H1 (cell line): ENCODE results near the gene GAS6. TPM values are rescaled to one million over a fixed set of nuclear protein-coding genes. Genes with fewer than 3 reads are reported as not detected.

Experiments
- ASH2L ChIP-seq: fragments of 200-600, 300-600 bp; sonication (generic); IDR thresholded peaks from one replicate; pipeline ENCODE4 v1.7.1; 2017; ENCODE audit warnings: low read length
- GABPA ChIP-seq: IDR thresholded peaks from 2 replicates; pipeline ENCODE4 v1.6.1; 2011; ENCODE audit warnings: mild to moderate bottlenecking, low read length, moderate library complexity, borderline replicate concordance; ENCODE audit not compliant: insufficient read depth
- NRF1 ChIP-seq: IDR thresholded peaks from 2 replicates; pipeline ENCODE4 v1.6.1; 2011; ENCODE audit warnings: mild to moderate bottlenecking, low read depth, low read length, improper control_type of control experiment
- RAD21 ChIP-seq, 2 experiments: IDR thresholded peaks in 1 of 2; conservative IDR thresholded peaks in 1 of 2; 2 replicates each; pipeline ENCODE4 v1.6.1; 2011; ENCODE audit warnings: low read depth in 2 of 2, low read length in 2 of 2, improper control_type of control experiment in 1 of 2, inconsistent platforms in 1 of 2, mild to moderate bottlenecking in 1 of 2, moderate library complexity in 1 of 2
- RNF2 ChIP-seq: fragments of 200-900, 300-1000 bp; sonication (generic); IDR thresholded peaks from 2 replicates; pipeline ENCODE4 v1.7.1; 2016; ENCODE audit warnings: borderline replicate concordance, low read depth, mild to moderate bottlenecking, antibody characterized with exemption, low read length; ENCODE audit not compliant: poor library complexity, severe bottlenecking; ENCODE audit errors: missing control alignments
- polyA plus RNA-seq, 7 experiments: library from polyadenylated mRNA; depleted of rRNA in 3 of 7; stranded (reverse) in 5 of 7; unstranded in 2 of 7; fragments of >200 nt in 5 of 7; fragments of 200-250 nt in 2 of 7; gene quantifications; 1 replicate in 5 of 7; 2 replicates in 1 of 7; 4 replicates in 1 of 7; pipeline versions ENCODE4 v1.2.1 to v1.2.3, GENCODE V29; 2011 to 2013; ENCODE audit warnings: missing spikeins in 2 of 7, mixed read lengths in 2 of 7
- total RNA-seq: library from RNA; stranded (reverse); fragmentation: NEBNext Ultra II Directional; extraction: Animal tissue kit (Norgen Biotek cat#: 25700); gene quantifications from 2 replicates; pipeline ENCODE4 v1.2.1, GENCODE V29; 2021

The GAS6 gene
- total and polyA plus RNA-seq, 2 of the 8 experiments (the other 6 are each of a cell fraction or from before 2014, with no cell fraction given): 18.6 to 31.0 TPM

- TF ChIP-seq NRF1 (no peak), RAD21 (IDR thresholded peaks at IDR 0.05 in 1 of 2, conservative IDR thresholded peaks at IDR 0.05 in 1 of 2; ENCODE audit: low read depth in 2 of 2, low read length in 2 of 2) (no peak), RNF2 (no peak), GABPA (no peak), ASH2L (no peak)
- TF ChIP-seq, all 59 proteins: peak for 0
Measured at GRCh38 chr13:113849546-113849945, 14.3 kb downstream of the GAS6 start (continued).
